Hepatocyte (in vitro differentiated cells): ENCODE measurements around the gene DCAF17.

Experiments
- EZH2 ChIP-seq: fragments of 200-600 bp; sonication (generic); IDR thresholded peaks from 2 replicates; pipeline ENCODE4 v1.6.1; 2016; ENCODE audit warnings: antibody characterized with exemption, mild to moderate bottlenecking, borderline replicate concordance
- TF ChIP-seq, protein P1 (sequence below): fragments of 200-600 bp; sonication (generic); IDR thresholded peaks from 2 replicates; pipeline ENCODE4 v1.5.1; 2016; ENCODE audit warnings: antibody characterized with exemption, mild to moderate bottlenecking; ENCODE audit not compliant: poor library complexity

DNA sequence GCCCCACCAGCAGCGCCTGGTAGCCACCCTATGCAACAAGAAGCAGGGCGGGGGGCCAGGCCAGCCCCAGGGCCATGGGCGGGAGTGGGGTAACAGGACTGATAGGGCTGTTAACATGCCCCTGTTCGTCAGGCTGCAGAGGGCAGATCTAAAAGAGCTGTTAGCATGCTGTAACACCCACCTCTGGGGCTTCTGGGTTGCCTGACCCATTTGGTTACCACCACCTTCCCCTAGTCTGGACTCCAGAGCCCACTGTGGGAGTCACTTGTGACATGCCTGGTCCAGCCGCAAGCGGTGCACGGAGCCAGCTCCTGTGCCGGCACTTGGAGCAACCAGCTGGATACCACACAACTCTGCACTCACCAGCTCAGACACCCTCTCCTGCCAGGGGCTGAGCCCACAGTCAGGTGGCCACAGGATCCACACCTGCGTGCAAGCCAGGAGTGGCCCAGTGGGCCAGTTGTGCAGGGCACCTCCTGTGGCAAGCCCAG, 2.3 kb upstream of the DCAF17 start:
- TF ChIP-seq, protein P1, sequence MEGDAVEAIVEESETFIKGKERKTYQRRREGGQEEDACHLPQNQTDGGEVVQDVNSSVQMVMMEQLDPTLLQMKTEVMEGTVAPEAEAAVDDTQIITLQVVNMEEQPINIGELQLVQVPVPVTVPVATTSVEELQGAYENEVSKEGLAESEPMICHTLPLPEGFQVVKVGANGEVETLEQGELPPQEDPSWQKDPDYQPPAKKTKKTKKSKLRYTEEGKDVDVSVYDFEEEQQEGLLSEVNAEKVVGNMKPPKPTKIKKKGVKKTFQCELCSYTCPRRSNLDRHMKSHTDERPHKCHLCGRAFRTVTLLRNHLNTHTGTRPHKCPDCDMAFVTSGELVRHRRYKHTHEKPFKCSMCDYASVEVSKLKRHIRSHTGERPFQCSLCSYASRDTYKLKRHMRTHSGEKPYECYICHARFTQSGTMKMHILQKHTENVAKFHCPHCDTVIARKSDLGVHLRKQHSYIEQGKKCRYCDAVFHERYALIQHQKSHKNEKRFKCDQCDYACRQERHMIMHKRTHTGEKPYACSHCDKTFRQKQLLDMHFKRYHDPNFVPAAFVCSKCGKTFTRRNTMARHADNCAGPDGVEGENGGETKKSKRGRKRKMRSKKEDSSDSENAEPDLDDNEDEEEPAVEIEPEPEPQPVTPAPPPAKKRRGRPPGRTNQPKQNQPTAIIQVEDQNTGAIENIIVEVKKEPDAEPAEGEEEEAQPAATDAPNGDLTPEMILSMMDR = no peak
- TF ChIP-seq EZH2 = no peak
